Prostate gland (tissue), 2 donors: ENCODE data around the gene CPA1. TPM values are rescaled to one million over a fixed set of nuclear protein-coding genes. Genes with fewer than 3 reads are reported as not detected.

Experiments used
- DNase-seq: peaks from one replicate; pipeline ENCODE4 v3.0.0-alpha.2; 2019; ENCODE audit warnings: low spot score
- H3K27ac ChIP-seq, 2 donors: fragments of 200-600 bp; sonication (generic); 2 replicates each; pipeline ENCODE4 v1.5.1; 2017 to 2019
- H3K27me3 ChIP-seq: fragments of 200-600 bp; sonication (generic); replicated peaks from 2 replicates; pipeline ENCODE4 v1.5.1; 2019; ENCODE audit not compliant: insufficient read depth
- H3K36me3 ChIP-seq, 2 donors: fragments of 200-600 bp; sonication (generic); 1 replicate in 1 of 2; 2 replicates in 1 of 2; pipeline versions ENCODE4 v1.5.1 to v1.8.1; 2017 to 2019
- H3K4me1 ChIP-seq: fragments of 200-600 bp; sonication (generic); replicated peaks from 2 replicates; pipeline ENCODE4 v1.5.1; 2019
- H3K4me3 ChIP-seq, 2 donors: fragments of 200-600 bp; sonication (generic); 2 replicates each; pipeline ENCODE4 v1.5.1; 2017 to 2019
- H3K9me3 ChIP-seq: fragments of 200-600 bp; sonication (generic); 2 replicates; pipeline ENCODE4 v1.5.1; 2017
- CTCF ChIP-seq, 4 experiments: fragments of 200-600 bp in 2 of 4; fragments of 450-650 bp in 2 of 4; sonication (generic) in 2 of 4; IDR thresholded peaks; 1 replicate in 3 of 4; 2 replicates in 1 of 4; pipeline ENCODE4 v1.5.1; 2016 to 2019; ENCODE audit warnings: antibody characterized with exemption in 4 of 4, mild to moderate bottlenecking in 2 of 4, moderate library complexity in 2 of 4
- POLR2A ChIP-seq: fragments of 450-650 bp; IDR thresholded peaks from one replicate; pipeline ENCODE4 v1.6.1; 2016; ENCODE audit warnings: antibody characterized with exemption, mild to moderate bottlenecking
- POLR2AphosphoS5 ChIP-seq: sonication (generic); formaldehyde crosslinking; IDR thresholded peaks from one replicate; pipeline ENCODE4 v1.6.1; 2017; ENCODE audit warnings: antibody characterized with exemption
- WGBS: methylation state at CpG from one replicate; pipeline ENCODE4 v1.1.5; 2018; 5-methylcytosine and 5-hydroxymethylcytosine counted together
- intact Hi-C: fragments of 100-400 bp; cut with DNase I; formaldehyde crosslinking; loops from one replicate; pipeline ENCODE4 v1.14.2; 2022
- total RNA-seq, 2 donors: library from RNA; depleted of rRNA; stranded (reverse); fragments of >200 nt; gene quantifications; one replicate each; pipeline ENCODE4 v1.1.0, GENCODE V29; 2016

The CPA1 gene
- total RNA-seq, 2 donors from 2014 or later = 0.14 TPM; not detected in 1

- intact Hi-C loops = no loop called here
- DNase-seq = no peak
- H3K36me3 ChIP-seq = no peaks in the 10 kb centered on the region
- H3K27me3 ChIP-seq = no peaks in the 10 kb centered on the region
- H3K27ac ChIP-seq = no peak overlapping the region
- no peak for TF ChIP-seq CTCF (IDR thresholded peaks at IDR 0.05)
- TF ChIP-seq POLR2A = no peak
- TF ChIP-seq POLR2AphosphoS5 = no peak
- no peak overlapping the region for H3K4me3 ChIP-seq
- no peaks in the 10 kb centered on the region for H3K4me1 ChIP-seq
- WGBS = 93% methylated on average over 7 of the region's 7 CpGs
- peaks cover 4% of the 10 kb centered on the region for H3K9me3 ChIP-seq
These were observed 18.6 kb upstream of the CPA1 start for GRCh38 chr7:130361681-130362080.

GRCh38 chr7:130362251-130362816 is 18.0 kb upstream of the CPA1 start:
- no peak for DNase-seq
- WGBS = 96% methylated on average over 10 of the region's 10 CpGs
- TF ChIP-seq POLR2A = no peak
- TF ChIP-seq CTCF (IDR thresholded peaks at IDR 0.05) = no peak
- no peak for TF ChIP-seq POLR2AphosphoS5
- Histone ChIP-seq H3K36me3 (no peaks in the 10 kb centered on the region), H3K4me1 (no peaks in the 10 kb centered on the region), H3K4me3 (no peak overlapping the region), H3K27ac (no peak overlapping the region), H3K9me3 (peaks cover 4% of the 10 kb centered on the region), H3K27me3 (no peaks in the 10 kb centered on the region)
- intact Hi-C loops = no loop called here

GRCh38 chr7:130363026-130363847 is 17.1 kb upstream of the CPA1 start:
- intact Hi-C loops = no loop called here
- Histone ChIP-seq H3K9me3 (peaks cover 4% of the 10 kb centered on the region), H3K27ac (no peak overlapping the region), H3K27me3 (no peaks in the 10 kb centered on the region), H3K4me1 (no peaks in the 10 kb centered on the region), H3K4me3 (no peak overlapping the region), H3K36me3 (no peaks in the 10 kb centered on the region)
- 72% methylated on average over 8 of the region's 8 CpGs for WGBS
- no peak for DNase-seq
- TF ChIP-seq POLR2AphosphoS5 = no peak
- no peak for TF ChIP-seq POLR2A
- no peak for TF ChIP-seq CTCF (IDR thresholded peaks at IDR 0.05)

- WGBS = 96% methylated on average over 4 of the region's 4 CpGs
- TF ChIP-seq POLR2AphosphoS5 (no peak), CTCF (IDR thresholded peaks at IDR 0.05) (no peak), POLR2A (no peak)
- peaks cover under 1% of the 10 kb centered on the region for H3K4me1 ChIP-seq
These were observed 15.8 kb upstream of the CPA1 start for GRCh38 chr7:130364451-130364850.

GRCh38 chr7:130365088-130365487 is 15.2 kb upstream of the CPA1 start:
- 75% methylated on average over 2 of the region's 2 CpGs for WGBS
- no peak for TF ChIP-seq POLR2A
- no peak for TF ChIP-seq CTCF (IDR thresholded peaks at IDR 0.05)
- no peak for TF ChIP-seq POLR2AphosphoS5
- no peak for DNase-seq
- no peak overlapping the region for H3K4me3 ChIP-seq
- peaks cover 7% of the 10 kb centered on the region for H3K4me1 ChIP-seq
- H3K9me3 ChIP-seq = no peaks in the 10 kb centered on the region
- H3K27me3 ChIP-seq = no peaks in the 10 kb centered on the region
- intact Hi-C loops = no loop called here
- no peak overlapping the region for H3K27ac ChIP-seq
- no peaks in the 10 kb centered on the region for H3K36me3 ChIP-seq

More at GRCh38 chr7:130364451-130364850, 15.8 kb upstream of the CPA1 start:
- Histone ChIP-seq H3K4me3 (no peak overlapping the region), H3K9me3 (no peaks in the 10 kb centered on the region), H3K27me3 (no peaks in the 10 kb centered on the region), H3K27ac (no peak overlapping the region), H3K36me3 (no peaks in the 10 kb centered on the region)
- intact Hi-C loops = no loop called here
- no peak for DNase-seq
